HepG2 (cell line): ENCODE data around the gene BCL2L1. TPM values are rescaled to one million over a fixed set of nuclear protein-coding genes. Genes with fewer than 3 reads are reported as not detected.

ENCODE experiments used
- CBX1 ChIP-seq: IDR thresholded peaks from one replicate; pipeline ENCODE4 v1.6.1; 2016; ENCODE audit warnings: antibody characterized with exemption, low read depth
- DPF2 ChIP-seq: sonication (generic); formaldehyde crosslinking; IDR thresholded peaks from 2 replicates; pipeline ENCODE4 v1.4.0; 2020; ENCODE audit warnings: mild to moderate bottlenecking, low read depth, missing genetic modification reagents, borderline replicate concordance
- JUN ChIP-seq: sonication (generic); formaldehyde crosslinking; IDR thresholded peaks from 2 replicates; pipeline ENCODE4 v1.4.0; 2020; ENCODE audit warnings: mild to moderate bottlenecking, missing genetic modification reagents
- MTA1 ChIP-seq: sonication (generic); formaldehyde crosslinking; IDR thresholded peaks from 2 replicates; pipeline ENCODE4 v1.4.0; 2020; ENCODE audit warnings: missing genetic modification reagents, mild to moderate bottlenecking, borderline replicate concordance
- ZBTB1 ChIP-seq: sonication (generic); formaldehyde crosslinking; IDR thresholded peaks from 2 replicates; pipeline ENCODE4 v1.4.0; 2020; ENCODE audit warnings: missing genetic modification reagents, borderline replicate concordance
- ZFP1 ChIP-seq: IDR thresholded peaks from 2 replicates; pipeline ENCODE4 v1.6.1; 2016
- ZFP41 ChIP-seq: sonication (generic); formaldehyde crosslinking; IDR thresholded peaks from 2 replicates; pipeline ENCODE4 v1.4.0; 2020; ENCODE audit warnings: mild to moderate bottlenecking, missing genetic modification reagents, borderline replicate concordance
- ZNF205 ChIP-seq: IDR thresholded peaks from 2 replicates; pipeline ENCODE4 v1.6.1; 2018; ENCODE audit warnings: missing biosample characterization, missing genetic modification reagents
- ZNF234 ChIP-seq: sonication (generic); formaldehyde crosslinking; conservative IDR thresholded peaks from 2 replicates; pipeline ENCODE4 v1.5.1; 2020; ENCODE audit warnings: mild to moderate bottlenecking, missing genetic modification reagents
- ZNF562 ChIP-seq: sonication (generic); formaldehyde crosslinking; IDR thresholded peaks from 2 replicates; pipeline ENCODE4 v1.8.0; 2022; ENCODE audit warnings: missing genetic modification reagents, borderline replicate concordance
- ZNF563 ChIP-seq: sonication (generic); formaldehyde crosslinking; IDR thresholded peaks from 2 replicates; pipeline ENCODE4 v1.8.0; 2022; ENCODE audit warnings: mild to moderate bottlenecking, moderate library complexity, missing genetic modification reagents
- polyA plus RNA-seq, 8 experiments: library from polyadenylated mRNA; depleted of rRNA in 3 of 8; stranded (reverse) in 7 of 8; unstranded in 1 of 8; fragments of >200 nt; fragmentation: Illumina TruSeq in 4 of 8; extraction: Trizol in 4 of 8; gene quantifications; 2 replicates each; pipeline versions ENCODE4 v1.2.1 to v1.2.3, GENCODE V29; 2011 to 2016; ENCODE audit warnings: low read depth in 4 of 8, missing spikeins in 1 of 8, mixed read lengths in 1 of 8; ENCODE audit not compliant: insufficient read depth in 1 of 8
- total RNA-seq, 5 experiments: library from RNA; depleted of rRNA; stranded (reverse); fragments of >200 nt; fragmentation: Illumina TruSeq; extraction: Trizol; gene quantifications; 2 replicates each; pipeline ENCODE4 v1.2.3, GENCODE V29; 2016; ENCODE audit warnings: low read depth in 1 of 5
- TF ChIP-seq, protein P1 (sequence below): sonication (generic); formaldehyde crosslinking; IDR thresholded peaks from 2 replicates; pipeline ENCODE4 v1.4.0; 2020; ENCODE audit warnings: mild to moderate bottlenecking, missing genetic modification reagents
- TF ChIP-seq, protein P2 (sequence below): IDR thresholded peaks from 2 replicates; pipeline ENCODE4 v1.6.1; 2016; ENCODE audit warnings: low read depth, missing genetic modification reagents, missing compliant biosample characterization
- TF ChIP-seq, protein P3 (sequence below): sonication (generic); formaldehyde crosslinking; IDR thresholded peaks from one replicate; pipeline ENCODE4 v1.5.1; 2020; ENCODE audit warnings: mild to moderate bottlenecking, missing genetic modification reagents; ENCODE audit errors: not compliant biosample characterization

The BCL2L1 gene
- total and polyA plus RNA-seq, 2 of the 13 experiments (the other 11 are each of a cell fraction or from before 2014, with no cell fraction given), result 164 to 258 TPM

DNA sequence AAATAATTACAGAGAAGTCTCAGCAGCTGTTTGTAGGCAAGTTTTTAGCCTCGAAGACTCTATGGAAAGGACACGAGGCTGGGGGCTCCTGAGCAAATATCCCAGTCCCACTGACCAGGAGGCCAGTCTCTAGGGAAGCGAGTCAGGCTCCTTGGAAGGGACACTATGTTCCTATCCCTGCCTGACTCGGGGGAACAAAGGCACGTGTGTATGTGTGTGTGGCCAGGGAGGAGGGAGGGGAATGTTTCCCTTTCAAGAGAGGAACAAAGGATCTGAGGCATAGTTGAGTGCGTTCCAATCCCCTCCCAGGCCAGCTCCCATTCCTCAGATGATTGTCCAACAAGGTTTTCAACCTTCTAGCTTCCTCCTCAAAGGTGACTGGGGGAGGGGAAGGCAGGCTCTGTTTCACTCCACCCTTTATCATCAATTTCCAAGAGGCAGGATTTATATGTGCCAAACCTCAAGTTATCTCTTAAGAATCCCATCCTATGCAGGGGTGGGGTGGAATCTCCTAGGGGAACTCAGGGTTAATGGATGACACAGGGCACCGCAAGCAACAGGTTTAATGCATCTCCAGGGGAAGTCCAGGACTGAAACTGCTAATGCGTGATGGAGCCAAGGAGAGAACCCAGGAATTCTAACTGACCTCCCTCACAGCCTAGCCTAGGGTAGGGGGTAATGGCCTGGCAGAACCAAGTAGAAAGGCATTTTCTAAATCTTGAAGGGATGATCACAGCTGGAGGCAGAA, 9.9 kb downstream of the BCL2L1 start (continued):
- TF ChIP-seq, protein P1, sequence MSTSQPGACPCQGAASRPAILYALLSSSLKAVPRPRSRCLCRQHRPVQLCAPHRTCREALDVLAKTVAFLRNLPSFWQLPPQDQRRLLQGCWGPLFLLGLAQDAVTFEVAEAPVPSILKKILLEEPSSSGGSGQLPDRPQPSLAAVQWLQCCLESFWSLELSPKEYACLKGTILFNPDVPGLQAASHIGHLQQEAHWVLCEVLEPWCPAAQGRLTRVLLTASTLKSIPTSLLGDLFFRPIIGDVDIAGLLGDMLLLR, result no peak
- TF ChIP-seq ZNF205 (CRISPR knock-in tag) (peak; percentile 26; the same call in 1 of the 2 replicates), JUN (CRISPR knock-in tag) (no peak), ZNF234 (CRISPR knock-in tag) (no peak), ZNF562 (CRISPR knock-in tag) (no peak), ZBTB1 (no peak), ZFP1 (0 out of 2 replicates have a peak, but pooled peaks have one; percentile 23), ZFP41 (no peak; the same call in 1 of the 2 replicates), DPF2 (CRISPR knock-in tag) (peak; percentile 67; the same call in 1 of the 2 replicates), CBX1 (no peak), MTA1 (peak; percentile 49; the same call in 1 of the 2 replicates), ZNF563 (CRISPR knock-in tag) (no peak)
- TF ChIP-seq, protein P2, sequence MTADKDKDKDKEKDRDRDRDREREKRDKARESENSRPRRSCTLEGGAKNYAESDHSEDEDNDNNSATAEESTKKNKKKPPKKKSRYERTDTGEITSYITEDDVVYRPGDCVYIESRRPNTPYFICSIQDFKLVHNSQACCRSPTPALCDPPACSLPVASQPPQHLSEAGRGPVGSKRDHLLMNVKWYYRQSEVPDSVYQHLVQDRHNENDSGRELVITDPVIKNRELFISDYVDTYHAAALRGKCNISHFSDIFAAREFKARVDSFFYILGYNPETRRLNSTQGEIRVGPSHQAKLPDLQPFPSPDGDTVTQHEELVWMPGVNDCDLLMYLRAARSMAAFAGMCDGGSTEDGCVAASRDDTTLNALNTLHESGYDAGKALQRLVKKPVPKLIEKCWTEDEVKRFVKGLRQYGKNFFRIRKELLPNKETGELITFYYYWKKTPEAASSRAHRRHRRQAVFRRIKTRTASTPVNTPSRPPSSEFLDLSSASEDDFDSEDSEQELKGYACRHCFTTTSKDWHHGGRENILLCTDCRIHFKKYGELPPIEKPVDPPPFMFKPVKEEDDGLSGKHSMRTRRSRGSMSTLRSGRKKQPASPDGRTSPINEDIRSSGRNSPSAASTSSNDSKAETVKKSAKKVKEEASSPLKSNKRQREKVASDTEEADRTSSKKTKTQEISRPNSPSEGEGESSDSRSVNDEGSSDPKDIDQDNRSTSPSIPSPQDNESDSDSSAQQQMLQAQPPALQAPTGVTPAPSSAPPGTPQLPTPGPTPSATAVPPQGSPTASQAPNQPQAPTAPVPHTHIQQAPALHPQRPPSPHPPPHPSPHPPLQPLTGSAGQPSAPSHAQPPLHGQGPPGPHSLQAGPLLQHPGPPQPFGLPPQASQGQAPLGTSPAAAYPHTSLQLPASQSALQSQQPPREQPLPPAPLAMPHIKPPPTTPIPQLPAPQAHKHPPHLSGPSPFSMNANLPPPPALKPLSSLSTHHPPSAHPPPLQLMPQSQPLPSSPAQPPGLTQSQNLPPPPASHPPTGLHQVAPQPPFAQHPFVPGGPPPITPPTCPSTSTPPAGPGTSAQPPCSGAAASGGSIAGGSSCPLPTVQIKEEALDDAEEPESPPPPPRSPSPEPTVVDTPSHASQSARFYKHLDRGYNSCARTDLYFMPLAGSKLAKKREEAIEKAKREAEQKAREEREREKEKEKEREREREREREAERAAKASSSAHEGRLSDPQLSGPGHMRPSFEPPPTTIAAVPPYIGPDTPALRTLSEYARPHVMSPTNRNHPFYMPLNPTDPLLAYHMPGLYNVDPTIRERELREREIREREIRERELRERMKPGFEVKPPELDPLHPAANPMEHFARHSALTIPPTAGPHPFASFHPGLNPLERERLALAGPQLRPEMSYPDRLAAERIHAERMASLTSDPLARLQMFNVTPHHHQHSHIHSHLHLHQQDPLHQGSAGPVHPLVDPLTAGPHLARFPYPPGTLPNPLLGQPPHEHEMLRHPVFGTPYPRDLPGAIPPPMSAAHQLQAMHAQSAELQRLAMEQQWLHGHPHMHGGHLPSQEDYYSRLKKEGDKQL (CRISPR knock-in tag), result no peak
- TF ChIP-seq, protein P3, sequence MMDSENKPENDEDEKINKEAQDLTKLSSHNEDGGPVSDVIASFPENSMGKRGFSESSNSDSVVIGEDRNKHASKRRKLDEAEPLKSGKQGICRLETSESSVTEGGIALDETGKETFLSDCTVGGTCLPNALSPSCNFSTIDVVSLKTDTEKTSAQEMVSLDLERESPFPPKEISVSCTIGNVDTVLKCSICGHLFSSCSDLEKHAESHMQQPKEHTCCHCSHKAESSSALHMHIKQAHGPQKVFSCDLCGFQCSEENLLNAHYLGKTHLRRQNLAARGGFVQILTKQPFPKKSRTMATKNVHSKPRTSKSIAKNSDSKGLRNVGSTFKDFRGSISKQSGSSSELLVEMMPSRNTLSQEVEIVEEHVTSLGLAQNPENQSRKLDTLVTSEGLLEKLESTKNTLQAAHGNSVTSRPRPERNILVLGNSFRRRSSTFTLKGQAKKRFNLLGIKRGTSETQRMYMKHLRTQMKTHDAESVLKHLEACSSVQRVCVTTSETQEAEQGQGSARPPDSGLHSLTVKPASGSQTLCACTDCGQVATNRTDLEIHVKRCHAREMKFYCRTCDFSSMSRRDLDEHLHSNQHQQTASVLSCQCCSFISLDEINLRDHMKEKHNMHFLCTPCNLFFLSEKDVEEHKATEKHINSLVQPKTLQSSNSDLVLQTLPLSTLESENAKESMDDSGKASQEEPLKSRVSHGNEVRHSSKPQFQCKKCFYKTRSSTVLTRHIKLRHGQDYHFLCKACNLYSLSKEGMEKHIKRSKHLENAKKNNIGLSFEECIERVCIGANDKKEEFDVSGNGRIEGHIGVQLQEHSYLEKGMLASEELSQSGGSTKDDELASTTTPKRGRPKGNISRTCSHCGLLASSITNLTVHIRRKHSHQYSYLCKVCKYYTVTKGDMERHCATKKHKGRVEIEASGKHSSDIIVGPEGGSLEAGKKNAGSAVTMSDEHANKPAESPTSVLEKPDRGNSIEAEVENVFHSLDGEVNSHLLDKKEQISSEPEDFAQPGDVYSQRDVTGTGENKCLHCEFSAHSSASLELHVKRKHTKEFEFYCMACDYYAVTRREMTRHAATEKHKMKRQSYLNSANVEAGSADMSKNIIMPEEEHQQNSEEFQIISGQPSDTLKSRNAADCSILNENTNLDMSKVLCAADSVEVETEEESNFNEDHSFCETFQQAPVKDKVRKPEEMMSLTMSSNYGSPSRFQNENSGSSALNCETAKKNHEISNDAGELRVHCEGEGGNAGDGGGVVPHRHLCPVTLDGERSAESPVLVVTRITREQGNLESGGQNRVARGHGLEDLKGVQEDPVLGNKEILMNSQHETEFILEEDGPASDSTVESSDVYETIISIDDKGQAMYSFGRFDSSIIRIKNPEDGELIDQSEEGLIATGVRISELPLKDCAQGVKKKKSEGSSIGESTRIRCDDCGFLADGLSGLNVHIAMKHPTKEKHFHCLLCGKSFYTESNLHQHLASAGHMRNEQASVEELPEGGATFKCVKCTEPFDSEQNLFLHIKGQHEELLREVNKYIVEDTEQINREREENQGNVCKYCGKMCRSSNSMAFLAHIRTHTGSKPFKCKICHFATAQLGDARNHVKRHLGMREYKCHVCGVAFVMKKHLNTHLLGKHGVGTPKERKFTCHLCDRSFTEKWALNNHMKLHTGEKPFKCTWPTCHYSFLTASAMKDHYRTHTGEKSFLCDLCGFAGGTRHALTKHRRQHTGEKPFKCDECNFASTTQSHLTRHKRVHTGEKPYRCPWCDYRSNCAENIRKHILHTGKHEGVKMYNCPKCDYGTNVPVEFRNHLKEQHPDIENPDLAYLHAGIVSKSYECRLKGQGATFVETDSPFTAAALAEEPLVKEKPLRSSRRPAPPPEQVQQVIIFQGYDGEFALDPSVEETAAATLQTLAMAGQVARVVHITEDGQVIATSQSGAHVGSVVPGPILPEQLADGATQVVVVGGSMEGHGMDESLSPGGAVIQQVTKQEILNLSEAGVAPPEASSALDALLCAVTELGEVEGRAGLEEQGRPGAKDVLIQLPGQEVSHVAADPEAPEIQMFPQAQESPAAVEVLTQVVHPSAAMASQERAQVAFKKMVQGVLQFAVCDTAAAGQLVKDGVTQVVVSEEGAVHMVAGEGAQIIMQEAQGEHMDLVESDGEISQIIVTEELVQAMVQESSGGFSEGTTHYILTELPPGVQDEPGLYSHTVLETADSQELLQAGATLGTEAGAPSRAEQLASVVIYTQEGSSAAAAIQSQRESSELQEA (CRISPR knock-in tag), result no peak
